Effector memory CD8-positive, alpha-beta T cell (primary cell): ENCODE measurements around the gene SPATA21.
"Not testable (repeated sequence)": the region's sequence is repeated elsewhere in the genome, so short reads cannot be mapped to it uniquely, and the experiment has no call there.

Source experiments
- ATAC-seq: fragments of 150-1000 bp; cut with Tn5 transposase; replicated peaks from 2 replicates; pipeline ENCODE4 v1.10.0; 2021; ENCODE audit warnings: mild to moderate bottlenecking, moderate library complexity
- DNase-seq, 3 experiments: peaks; one replicate each; pipeline ENCODE4 v3.0.0; 2021
- H3K27ac Mint-ChIP-seq, 2 donors: one replicate each; pipeline ENCODE4 v1.8.0; 2022; ENCODE audit warnings: mild to moderate bottlenecking in 2 of 2, mixed read lengths in 2 of 2, moderate library complexity in 2 of 2
- H3K27me3 Mint-ChIP-seq, 2 donors: one replicate each; pipeline ENCODE4 v1.8.0; 2022; ENCODE audit warnings: mixed read lengths in 2 of 2
- H3K36me3 Mint-ChIP-seq: one replicate; pipeline ENCODE4 v1.8.0; 2022; ENCODE audit warnings: mild to moderate bottlenecking, moderate library complexity, mixed read lengths; ENCODE audit not compliant: insufficient read depth
- H3K4me1 Mint-ChIP-seq, 2 donors: one replicate each; pipeline ENCODE4 v1.8.0; 2022; ENCODE audit warnings: low read depth in 2 of 2, mixed read lengths in 2 of 2
- H3K4me3 Mint-ChIP-seq, 2 donors: one replicate each; pipeline ENCODE4 v1.8.0; 2022; ENCODE audit warnings: mild to moderate bottlenecking in 2 of 2, mixed read lengths in 2 of 2, moderate library complexity in 2 of 2
- H3K9me3 Mint-ChIP-seq, 2 donors: one replicate each; pipeline ENCODE4 v1.8.0; 2022; ENCODE audit warnings: mixed read lengths in 2 of 2
- total RNA-seq, 9 experiments: gene quantifications; one replicate each; lab custom pipeline; 2026; lab: John Stamatoyannopoulos, UW

The SPATA21 gene, protein sequence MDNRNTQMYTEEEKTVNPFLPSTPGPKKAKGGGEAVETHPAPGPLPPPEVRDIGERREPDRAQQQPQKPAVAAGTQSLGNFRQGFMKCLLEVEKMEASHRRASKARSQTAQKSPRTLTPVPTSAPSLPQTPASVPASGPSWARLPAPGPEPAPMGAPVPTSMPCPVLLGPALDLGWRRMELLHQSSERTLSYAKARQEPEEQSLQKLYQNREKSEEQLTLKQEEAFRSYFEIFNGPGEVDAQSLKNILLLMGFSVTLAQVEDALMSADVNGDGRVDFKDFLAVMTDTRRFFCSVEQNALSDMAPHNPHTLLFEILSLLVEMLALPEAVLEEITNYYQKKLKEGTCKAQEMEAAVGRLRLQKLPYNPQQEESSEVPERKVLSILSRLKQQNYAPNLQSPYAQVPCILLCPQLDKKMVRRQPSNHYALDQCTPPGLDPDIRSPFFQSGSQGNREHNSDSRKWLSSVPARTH
- 0 to 0.29 (median 0.10) reads per million in 9 experiments for total RNA-seq

GRCh38 chr1:16436946-16437474 is at the start of gene SPATA21:
Gene SPATA21 (minus strand): TSS chr1:16437424. CDS start chr1:16431371, 6,053 bp downstream.
- H3K9me3 Mint-ChIP-seq, result no peaks in the 10 kb centered on the region
- peaks cover 0 to 26% of the 10 kb centered on the region in 2 donors for H3K27me3 Mint-ChIP-seq
- ATAC-seq, result no peak
- H3K4me1 Mint-ChIP-seq, result peaks cover 13% of the 10 kb centered on the region in 2 donors
- no peak within 1 kb of the TSS for H3K27ac Mint-ChIP-seq
- no peak for DNase-seq
- no peak within 1 kb of the TSS for H3K4me3 Mint-ChIP-seq
- H3K36me3 Mint-ChIP-seq, result peaks cover 20% of the 10 kb centered on the region

- not testable (repeated sequence) for DNase-seq, H3K4me3 Mint-ChIP-seq, H3K9me3 Mint-ChIP-seq, H3K4me1 Mint-ChIP-seq, ATAC-seq, H3K27me3 Mint-ChIP-seq
- Mint-ChIP-seq H3K36me3 (peaks cover 11% of the 10 kb centered on the region), H3K27ac (peak overlapping the region in 1 of 2 donors; percentile 25)
Observed at GRCh38 chr1:16487011-16487410, 49.8 kb upstream of the SPATA21 start.

- H3K36me3 Mint-ChIP-seq, result peaks cover 18% of the 10 kb centered on the region
- not testable (repeated sequence) for H3K9me3 Mint-ChIP-seq, H3K27me3 Mint-ChIP-seq, H3K27ac Mint-ChIP-seq, H3K4me1 Mint-ChIP-seq, DNase-seq, ATAC-seq, H3K4me3 Mint-ChIP-seq
Observed at GRCh38 chr1:16486316-16486715, 49.1 kb upstream of the SPATA21 start.

GRCh38 chr1:16484931-16485330 is 47.7 kb upstream of the SPATA21 start:
- ATAC-seq, result no peak
- no peak for DNase-seq
- Mint-ChIP-seq H3K36me3 (peaks cover 31% of the 10 kb centered on the region), H3K4me1 (no peaks in the 10 kb centered on the region), H3K27me3 (no peaks in the 10 kb centered on the region), H3K9me3 (no peaks in the 10 kb centered on the region), H3K4me3 (no peak overlapping the region), H3K27ac (peak overlapping the region; percentile 62 to 75)

GRCh38 chr1:16484501-16484835 is 47.2 kb upstream of the SPATA21 start:
- Mint-ChIP-seq H3K4me3 (no peak overlapping the region), H3K36me3 (peaks cover 35% of the 10 kb centered on the region), H3K9me3 (no peaks in the 10 kb centered on the region), H3K4me1 (no peaks in the 10 kb centered on the region), H3K27me3 (no peaks in the 10 kb centered on the region), H3K27ac (peak overlapping the region; percentile 62 to 75)
- no peak for DNase-seq
- ATAC-seq, result no peak

DNA sequence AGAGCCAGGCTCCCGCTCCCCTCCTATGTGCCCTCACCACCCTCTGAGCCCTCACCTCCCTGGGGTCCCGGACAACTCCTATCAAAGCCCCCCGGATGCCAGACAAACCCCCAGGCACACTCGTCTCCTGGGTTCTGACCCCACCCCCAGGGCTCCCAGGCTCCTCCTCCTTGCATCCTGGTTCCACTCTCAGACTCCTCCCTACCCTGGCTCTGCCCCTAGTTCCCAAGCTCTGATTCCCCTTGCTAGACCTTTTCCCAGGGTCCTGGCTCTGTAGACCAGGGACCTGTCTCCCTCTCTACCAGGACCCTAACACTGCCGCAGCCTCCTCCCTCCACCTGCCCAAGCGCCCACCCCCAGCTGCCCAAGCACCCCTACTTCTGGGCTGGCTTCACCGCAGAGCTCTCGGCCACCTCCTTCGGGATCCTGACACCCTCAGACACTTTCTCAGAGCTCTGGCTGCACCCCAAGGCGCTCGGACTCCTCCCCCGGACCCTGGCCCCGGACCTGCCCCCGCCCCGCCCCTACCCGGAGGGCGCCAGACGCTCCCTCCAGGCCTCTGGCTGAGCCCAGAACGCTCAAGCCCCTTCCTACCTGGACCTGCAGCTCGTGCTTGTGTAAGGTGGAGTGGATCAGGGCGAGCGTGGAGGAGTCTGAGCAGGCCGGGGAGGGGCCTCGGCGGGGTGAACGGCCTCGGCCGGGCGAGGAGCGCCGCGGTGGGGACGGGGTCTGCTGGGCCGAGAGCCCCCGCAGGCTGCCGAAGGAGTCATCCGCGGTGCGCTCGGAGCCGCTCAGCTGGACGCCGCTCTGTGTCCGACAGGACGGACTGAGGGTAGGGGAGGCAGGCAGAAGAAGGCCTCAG is 46.6 kb upstream of the SPATA21 start:
- not testable (repeated sequence) for H3K27me3 Mint-ChIP-seq, DNase-seq, H3K9me3 Mint-ChIP-seq, ATAC-seq, H3K27ac Mint-ChIP-seq, H3K4me1 Mint-ChIP-seq, H3K4me3 Mint-ChIP-seq
- peaks cover 40% of the 10 kb centered on the region for H3K36me3 Mint-ChIP-seq

- not testable (repeated sequence) for H3K27ac Mint-ChIP-seq, H3K9me3 Mint-ChIP-seq, H3K4me1 Mint-ChIP-seq, H3K4me3 Mint-ChIP-seq, H3K27me3 Mint-ChIP-seq, ATAC-seq, DNase-seq
- H3K36me3 Mint-ChIP-seq, result peaks cover 44% of the 10 kb centered on the region
Observed at GRCh38 chr1:16483146-16483545, 45.9 kb upstream of the SPATA21 start.

DNA sequence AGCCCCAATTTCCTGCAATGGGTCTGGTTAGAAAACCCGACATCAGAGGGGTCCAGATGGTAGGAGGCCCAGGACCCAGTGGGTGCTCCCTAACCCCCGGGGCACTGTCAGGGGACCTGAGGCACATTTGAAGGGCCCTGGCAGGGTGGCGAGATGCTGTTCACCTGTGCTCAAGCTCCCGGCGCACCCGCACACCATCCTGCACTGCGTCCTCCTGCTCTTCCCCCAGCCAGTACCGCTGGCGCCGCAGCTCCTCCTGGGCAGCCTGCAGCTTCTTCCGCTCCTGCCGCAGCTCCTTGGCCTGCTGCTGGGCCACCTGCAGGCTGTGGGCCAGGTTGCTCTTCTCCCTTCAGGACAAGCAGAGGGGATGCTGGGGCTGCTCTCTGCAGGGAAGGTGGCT is 40.9 kb upstream of the SPATA21 start:
- Mint-ChIP-seq H3K27me3 (no peaks in the 10 kb centered on the region), H3K4me3 (no peak overlapping the region), H3K36me3 (peaks cover 52% of the 10 kb centered on the region), H3K9me3 (no peaks in the 10 kb centered on the region), H3K27ac (peak overlapping the region; percentile 46 to 78), H3K4me1 (no peaks in the 10 kb centered on the region)
- DNase-seq (no peak), ATAC-seq (no peak)

- not testable (repeated sequence) for H3K27me3 Mint-ChIP-seq, H3K9me3 Mint-ChIP-seq, H3K4me3 Mint-ChIP-seq, H3K27ac Mint-ChIP-seq, ATAC-seq, DNase-seq, H3K4me1 Mint-ChIP-seq
- H3K36me3 Mint-ChIP-seq, result peaks cover 36% of the 10 kb centered on the region
Observed at GRCh38 chr1:16475771-16476770, 38.8 kb upstream of the SPATA21 start.

- H3K9me3 Mint-ChIP-seq, H3K4me3 Mint-ChIP-seq, H3K27ac Mint-ChIP-seq, ATAC-seq, H3K27me3 Mint-ChIP-seq, DNase-seq, H3K4me1 Mint-ChIP-seq: not testable (repeated sequence)
- H3K36me3 Mint-ChIP-seq, result peaks cover 26% of the 10 kb centered on the region
Observed at GRCh38 chr1:16474891-16475290, 37.7 kb upstream of the SPATA21 start.

DNA sequence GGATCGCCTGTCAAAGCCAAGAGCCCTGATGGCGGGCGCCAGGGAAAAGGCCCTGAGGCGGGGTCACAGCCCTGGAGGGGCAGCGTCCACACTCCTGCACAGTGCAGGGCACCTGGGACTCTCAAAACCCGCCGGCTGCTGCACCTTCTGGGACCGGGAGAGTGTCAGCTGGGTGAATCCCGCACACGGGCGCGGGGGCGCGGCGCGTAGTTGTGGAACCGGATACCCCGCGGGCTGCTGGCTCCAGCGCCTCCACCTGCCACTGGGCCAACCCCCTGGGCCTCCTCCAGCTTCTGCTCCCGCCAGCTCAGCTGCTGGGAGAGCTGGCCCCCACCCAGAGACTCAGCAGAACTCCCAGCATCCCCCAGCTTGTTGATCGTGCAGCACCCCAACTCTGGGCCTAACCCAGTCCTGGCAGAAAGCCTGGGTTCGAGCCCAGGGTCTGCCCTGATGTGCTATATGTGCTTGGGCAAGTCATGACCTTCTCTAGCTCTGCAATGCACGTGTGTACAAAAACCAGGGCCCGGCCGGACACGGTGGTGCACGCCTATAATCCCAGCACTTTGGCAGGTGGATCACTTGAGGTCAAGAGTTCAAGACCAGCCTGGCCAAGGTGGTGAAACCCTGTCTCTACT is 37.1 kb upstream of the SPATA21 start:
- Mint-ChIP-seq H3K27ac (no peak overlapping the region), H3K9me3 (no peaks in the 10 kb centered on the region), H3K27me3 (no peaks in the 10 kb centered on the region), H3K36me3 (peaks cover 21% of the 10 kb centered on the region), H3K4me3 (no peak overlapping the region), H3K4me1 (peaks cover 3 to 4% of the 10 kb centered on the region in 2 donors)
- ATAC-seq (no peak), DNase-seq (no peak)

GRCh38 chr1:16468558-16468957 is 31.3 kb upstream of the SPATA21 start:
- Mint-ChIP-seq H3K4me3 (no peak overlapping the region), H3K27ac (peak overlapping the region in 1 of 2 donors; percentile 39), H3K36me3 (peaks cover 12% of the 10 kb centered on the region), H3K9me3 (no peaks in the 10 kb centered on the region), H3K4me1 (peaks cover 3 to 4% of the 10 kb centered on the region in 2 donors), H3K27me3 (no peaks in the 10 kb centered on the region)
- no peak for ATAC-seq
- no peak for DNase-seq
